Karpas-422 (cell line): ENCODE measurements around the gene KIRREL3. TPM values are rescaled to one million over a fixed set of nuclear protein-coding genes. Genes with fewer than 3 reads are reported as not detected.

Experiments
- DNase-seq: peaks from one replicate; pipeline ENCODE4 v3.0.0-alpha.2; 2015
- H2AFZ ChIP-seq: fragments of 200-600 bp; sonication (generic); 2 replicates; pipeline ENCODE4 v1.6.1; 2014; ENCODE audit warnings: antibody characterized with exemption, low read length, mixed read lengths
- H3K27ac ChIP-seq: fragments of 200-600 bp; sonication (generic); 2 replicates; pipeline ENCODE4 v1.5.1; 2014; ENCODE audit warnings: mild to moderate bottlenecking, low read length, moderate library complexity
- H3K27me3 ChIP-seq: fragments of 200-600 bp; sonication (generic); 2 replicates; pipeline ENCODE4 v1.6.1; 2014; ENCODE audit warnings: low read length, mixed read lengths
- H3K36me3 ChIP-seq: fragments of 200-600 bp; sonication (generic); 2 replicates; pipeline ENCODE4 v1.6.1; 2014; ENCODE audit warnings: low read length, mixed read lengths; ENCODE audit not compliant: insufficient read depth
- H3K4me1 ChIP-seq: fragments of 200-600 bp; sonication (generic); 2 replicates; pipeline ENCODE4 v1.6.1; 2014; ENCODE audit warnings: mild to moderate bottlenecking, low read length, mixed read lengths
- H3K4me2 ChIP-seq: fragments of 200-600 bp; sonication (generic); 2 replicates; pipeline ENCODE4 v1.6.1; 2014; ENCODE audit warnings: low read length, low read depth, mild to moderate bottlenecking; ENCODE audit not compliant: poor library complexity, severe bottlenecking
- H3K4me3 ChIP-seq: fragments of 200-600 bp; sonication (generic); 2 replicates; pipeline ENCODE4 v1.5.1; 2014; ENCODE audit warnings: mild to moderate bottlenecking, antibody characterized with exemption, low read length, mixed read lengths
- H3K79me2 ChIP-seq: fragments of 200-600 bp; sonication (generic); 2 replicates; pipeline ENCODE4 v1.6.1; 2014; ENCODE audit warnings: mild to moderate bottlenecking, low read length, mixed read lengths
- H3K9ac ChIP-seq: fragments of 200-600 bp; sonication (generic); 2 replicates; pipeline ENCODE4 v1.6.0; 2014; ENCODE audit warnings: low read length
- H3K9me2 ChIP-seq: fragments of 200-600 bp; sonication (generic), shearing (Covaris generic); replicated peaks from 2 replicates; pipeline ENCODE4 v1.6.0; 2014; ENCODE audit warnings: mild to moderate bottlenecking, low read length, moderate library complexity; ENCODE audit not compliant: insufficient read depth
- H3K9me3 ChIP-seq: fragments of 300-700, 200-600 bp; sonication (generic); 2 replicates; pipeline ENCODE4 v1.6.1; 2014; ENCODE audit warnings: low read length, mixed read lengths
- H4K20me1 ChIP-seq: fragments of 200-600 bp; sonication (generic); 2 replicates; pipeline ENCODE4 v1.6.1; 2014; ENCODE audit warnings: mild to moderate bottlenecking, antibody characterized with exemption, low read length, low read depth; ENCODE audit not compliant: insufficient read depth
- total RNA-seq: library from RNA; depleted of rRNA; stranded (reverse); fragments of >200 nt; shearing (Covaris generic); gene quantifications from 2 replicates; pipeline ENCODE4 v1.2.3, GENCODE V29; 2014; ENCODE audit warnings: low replicate concordance

Gene KIRREL3
- total RNA-seq, 1 experiment from 2014 or later = not detected

DNA sequence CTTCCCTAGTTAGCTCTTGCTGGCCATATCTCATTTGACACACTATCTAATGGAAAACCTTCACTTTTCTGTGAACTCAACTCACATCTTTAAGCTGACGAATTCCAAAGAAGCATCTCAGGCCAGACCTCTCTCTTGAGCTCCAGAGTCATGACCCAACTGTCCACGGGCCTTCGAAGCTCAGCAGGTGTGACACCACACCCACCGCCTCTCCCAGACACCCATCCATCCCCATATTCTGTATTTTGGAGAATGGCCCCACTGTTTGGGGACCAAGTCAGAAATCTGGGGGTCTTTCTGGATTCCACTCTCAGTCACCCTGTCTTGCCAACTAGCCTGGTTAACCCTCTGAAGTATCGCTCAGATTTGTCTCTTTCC lies 519.3 kb downstream of the KIRREL3 start:
- no peak overlapping the region for H3K4me2 ChIP-seq
- H3K36me3 ChIP-seq = no peaks in the 10 kb centered on the region
- no peaks in the 10 kb centered on the region for H3K9me2 ChIP-seq
- H3K9me3 ChIP-seq = no peaks in the 10 kb centered on the region
- no peak for DNase-seq
- no peaks in the 10 kb centered on the region for H4K20me1 ChIP-seq
- no peaks in the 10 kb centered on the region for H3K27me3 ChIP-seq
- no peaks in the 10 kb centered on the region for H3K79me2 ChIP-seq
- peaks cover 36% of the 10 kb centered on the region for H3K4me1 ChIP-seq
- no peak overlapping the region for H3K4me3 ChIP-seq
- no peak overlapping the region for H3K9ac ChIP-seq
- H2AFZ ChIP-seq = no peak overlapping the region
- H3K27ac ChIP-seq = no peak overlapping the region

GRCh38 chr11:126480410-126481302 lies 519.9 kb downstream of the KIRREL3 start:
- peak overlapping the region; percentile 58 for H3K9ac ChIP-seq

GRCh38 chr11:126480015-126480409 lies 520.6 kb downstream of the KIRREL3 start:
- Histone ChIP-seq H3K27ac (no peak overlapping the region), H3K4me2 (no peak overlapping the region), H3K79me2 (no peaks in the 10 kb centered on the region), H3K4me1 (peaks cover 27% of the 10 kb centered on the region), H3K9me3 (no peaks in the 10 kb centered on the region), H3K27me3 (no peaks in the 10 kb centered on the region), H2AFZ (no peak overlapping the region), H3K4me3 (no peak overlapping the region), H3K36me3 (no peaks in the 10 kb centered on the region), H3K9ac (no peak overlapping the region), H4K20me1 (no peaks in the 10 kb centered on the region), H3K9me2 (no peaks in the 10 kb centered on the region)
- no peak for DNase-seq

More at GRCh38 chr11:126480410-126481302, 519.9 kb downstream of the KIRREL3 start:
- no peaks in the 10 kb centered on the region for H4K20me1 ChIP-seq
- peaks cover 33% of the 10 kb centered on the region for H3K4me1 ChIP-seq
- no peaks in the 10 kb centered on the region for H3K27me3 ChIP-seq
- H3K79me2 ChIP-seq = no peaks in the 10 kb centered on the region
- H3K9me3 ChIP-seq = no peaks in the 10 kb centered on the region
- no peaks in the 10 kb centered on the region for H3K36me3 ChIP-seq
- H3K4me2 ChIP-seq = peak overlapping the region; percentile 62
- H3K27ac ChIP-seq = no peak overlapping the region
- H2AFZ ChIP-seq = peak overlapping the region; percentile 88
- H3K4me3 ChIP-seq = peak overlapping the region; percentile 44; the same call in 1 of the 2 replicates
- H3K9me2 ChIP-seq = no peaks in the 10 kb centered on the region
- peak; percentile 90 for DNase-seq

- Histone ChIP-seq H3K79me2 (no peaks in the 10 kb centered on the region), H3K4me1 (peaks cover 20% of the 10 kb centered on the region), H3K27ac (no peak overlapping the region), H3K9ac (no peak overlapping the region), H4K20me1 (no peaks in the 10 kb centered on the region), H3K4me2 (no peak overlapping the region), H3K9me2 (no peaks in the 10 kb centered on the region), H3K4me3 (no peak overlapping the region), H3K9me3 (no peaks in the 10 kb centered on the region), H3K27me3 (no peaks in the 10 kb centered on the region), H2AFZ (no peak overlapping the region), H3K36me3 (no peaks in the 10 kb centered on the region)
- no peak for DNase-seq
These were observed 521.2 kb downstream of the KIRREL3 start for GRCh38 chr11:126479178-126479930.

DNA sequence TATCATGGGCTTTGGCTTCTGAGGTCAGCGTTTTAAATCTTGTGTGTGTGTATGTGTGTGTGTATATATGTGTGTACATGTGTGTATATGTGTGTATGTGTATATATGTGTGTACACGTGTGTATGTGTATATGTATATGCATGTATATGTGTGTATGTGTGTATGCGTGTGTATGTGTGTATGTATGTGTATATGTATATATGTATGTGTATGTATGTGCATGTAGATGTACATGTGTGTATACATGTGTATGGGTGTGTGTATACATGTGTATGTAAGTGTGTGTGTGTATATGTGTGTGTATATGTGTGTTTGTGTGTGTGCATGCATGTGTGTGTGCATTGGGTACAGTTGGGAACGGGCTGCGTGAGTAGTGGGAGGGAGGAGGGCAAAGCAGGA lies 522.1 kb downstream of the KIRREL3 start:
- no peak overlapping the region for H3K4me3 ChIP-seq
- no peaks in the 10 kb centered on the region for H3K36me3 ChIP-seq
- H3K9me2 ChIP-seq = no peaks in the 10 kb centered on the region
- H4K20me1 ChIP-seq = no peaks in the 10 kb centered on the region
- no peaks in the 10 kb centered on the region for H3K27me3 ChIP-seq
- no peak overlapping the region for H3K4me2 ChIP-seq
- peaks cover 13% of the 10 kb centered on the region for H3K4me1 ChIP-seq
- no peaks in the 10 kb centered on the region for H3K79me2 ChIP-seq
- H3K9me3 ChIP-seq = no peaks in the 10 kb centered on the region
- DNase-seq = no peak
- H2AFZ ChIP-seq = no peak overlapping the region
- no peak overlapping the region for H3K9ac ChIP-seq
- no peak overlapping the region for H3K27ac ChIP-seq

DNA sequence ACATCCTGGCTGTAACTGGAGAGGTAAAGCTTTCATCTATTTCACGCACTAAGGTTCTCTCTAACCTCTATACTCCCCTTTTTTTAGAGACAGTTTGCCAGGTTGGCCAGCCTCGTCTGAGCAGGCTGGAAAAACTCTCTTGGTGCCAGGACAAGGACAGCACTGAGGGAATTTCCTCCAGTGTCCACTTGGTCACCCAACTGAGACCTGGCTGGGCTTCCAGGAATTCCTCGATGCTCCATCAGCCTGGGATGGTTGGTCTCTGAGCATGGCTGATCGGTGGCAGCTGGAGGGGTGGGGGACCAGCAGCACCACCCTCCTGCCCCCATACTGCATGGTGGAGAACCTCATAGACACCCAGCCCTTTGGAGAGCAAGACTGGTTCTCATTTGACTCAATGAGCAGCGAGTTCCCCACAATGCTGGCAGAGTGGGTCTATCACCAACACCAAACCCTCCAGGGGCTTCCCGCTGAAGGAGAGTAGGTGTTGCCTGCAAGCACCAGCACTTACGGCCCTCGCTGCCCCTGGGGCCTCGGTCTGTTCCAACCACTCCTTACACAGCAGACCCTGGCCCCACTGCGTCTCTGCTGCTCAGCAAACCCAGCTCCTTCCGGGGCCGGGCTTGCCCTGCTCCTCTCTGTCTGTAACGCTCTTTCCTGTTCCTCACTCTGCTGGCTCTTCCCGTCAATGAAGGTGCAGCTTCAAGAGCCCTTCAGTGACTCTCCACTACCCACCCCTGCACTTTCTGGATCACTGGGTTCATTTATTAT lies 522.9 kb downstream of the KIRREL3 start:
- H3K79me2 ChIP-seq = no peaks in the 10 kb centered on the region
- no peaks in the 10 kb centered on the region for H3K27me3 ChIP-seq
- H3K4me1 ChIP-seq = peaks cover 13% of the 10 kb centered on the region
- no peaks in the 10 kb centered on the region for H3K9me3 ChIP-seq
- H3K36me3 ChIP-seq = no peaks in the 10 kb centered on the region
- no peak overlapping the region; the same call in 1 of the 2 replicates for H3K4me3 ChIP-seq
- no peak overlapping the region for H3K9ac ChIP-seq
- H3K4me2 ChIP-seq = peak overlapping the region; percentile 29
- H3K27ac ChIP-seq = no peak overlapping the region
- no peaks in the 10 kb centered on the region for H3K9me2 ChIP-seq
- no peaks in the 10 kb centered on the region for H4K20me1 ChIP-seq
- DNase-seq = peak; percentile 53
- H2AFZ ChIP-seq = no peak overlapping the region

GRCh38 chr11:126476977-126477376 lies 523.6 kb downstream of the KIRREL3 start:
- Histone ChIP-seq H3K4me2 (no peak overlapping the region), H3K27me3 (no peaks in the 10 kb centered on the region), H3K4me1 (peaks cover 13% of the 10 kb centered on the region), H3K27ac (no peak overlapping the region), H3K4me3 (no peak overlapping the region), H3K36me3 (no peaks in the 10 kb centered on the region), H3K9me3 (no peaks in the 10 kb centered on the region), H2AFZ (no peak overlapping the region), H3K9ac (no peak overlapping the region), H3K79me2 (no peaks in the 10 kb centered on the region), H4K20me1 (no peaks in the 10 kb centered on the region), H3K9me2 (no peaks in the 10 kb centered on the region)
- no peak for DNase-seq
